Stimulated activated CD4-positive, alpha-beta T cell treated with anti-CD3 and anti-CD28 coated beads, TNF-alpha, amount 100 ng/mL, for 24 hours (primary cell): ENCODE results near the gene CDHR2.
"Not testable (repeated sequence)": the region's sequence is repeated elsewhere in the genome, so short reads cannot be mapped to it uniquely, and the experiment has no call there.

Source experiments
- DNase-seq, 3 experiments: peaks; one replicate each; pipeline ENCODE4 v3.0.0-alpha.2; 2020; ENCODE audit warnings: low read depth in 3 of 3

The CDHR2 gene

GRCh38 chr5:176541338-176542134 is 7.6 kb upstream of the CDHR2 start:
- DNase-seq: peak in 1 of 3 experiments; percentile 73

DNA sequence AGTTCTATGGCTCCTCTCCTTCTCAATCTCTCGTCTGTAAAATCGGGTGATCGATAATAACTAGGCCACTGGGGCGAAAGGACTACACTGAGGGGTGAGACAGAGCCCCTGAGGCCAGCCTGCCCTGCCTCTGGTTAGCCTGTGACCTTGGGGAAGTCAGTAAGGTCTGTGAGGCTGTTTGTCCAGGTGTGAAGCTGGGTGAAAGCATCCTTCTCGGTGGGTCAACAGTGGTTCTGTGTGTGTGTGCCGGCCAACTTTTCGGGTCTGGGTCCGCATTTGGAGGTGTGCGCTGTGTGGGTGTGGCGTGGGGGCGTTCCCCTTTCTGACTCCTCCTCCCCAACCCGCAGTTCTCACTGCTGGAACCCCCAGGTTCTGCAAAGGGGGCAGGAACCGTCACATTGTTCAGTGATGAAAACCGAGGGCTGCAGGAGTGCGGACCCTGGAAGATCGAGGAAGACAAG is 7.0 kb upstream of the CDHR2 start:
- DNase-seq: peak in 1 of 3 experiments; percentile 72

- peak in 1 of 3 experiments; percentile 32 for DNase-seq
Observed at GRCh38 chr5:176542596-176543427, 6.3 kb upstream of the CDHR2 start.

DNA sequence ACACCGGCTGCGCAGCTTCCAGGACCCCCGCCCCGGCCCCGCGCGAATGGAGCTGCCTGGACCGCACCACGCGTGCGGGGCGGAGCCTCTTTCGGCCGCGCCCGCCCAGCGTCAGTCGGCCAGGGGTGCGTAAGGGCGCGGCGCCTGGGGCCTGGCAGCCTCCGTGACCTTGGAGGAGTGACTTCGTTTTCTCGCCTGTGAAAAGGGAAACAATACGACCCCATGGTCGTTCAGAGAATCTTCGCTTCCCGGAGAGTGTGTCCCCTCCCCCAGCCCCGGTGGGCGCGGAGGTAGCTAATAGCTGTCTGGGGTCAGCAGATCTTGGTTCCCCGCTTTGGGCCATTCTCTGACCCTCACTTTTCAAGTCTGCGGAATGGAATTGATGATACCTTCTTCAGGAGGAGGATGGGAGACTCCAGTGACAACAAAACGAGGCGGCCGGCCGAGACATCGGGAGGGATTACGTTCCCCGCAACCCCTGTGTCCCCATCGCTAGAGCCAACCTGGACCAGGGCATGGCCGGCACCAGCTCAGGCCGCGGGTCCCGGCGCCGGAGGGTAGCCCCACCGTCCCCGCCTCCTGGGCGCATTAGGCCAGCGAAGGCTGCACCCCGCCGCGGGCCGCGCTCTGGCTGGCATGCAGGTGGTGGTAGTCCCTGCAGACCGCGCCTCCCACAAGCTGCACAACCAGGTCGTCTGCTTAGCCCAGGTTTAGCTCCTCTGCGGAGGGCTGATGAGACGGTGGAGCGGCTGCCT is 5.5 kb upstream of the CDHR2 start:
- peak; percentile 41 to 78 (median 62) for DNase-seq

DNA sequence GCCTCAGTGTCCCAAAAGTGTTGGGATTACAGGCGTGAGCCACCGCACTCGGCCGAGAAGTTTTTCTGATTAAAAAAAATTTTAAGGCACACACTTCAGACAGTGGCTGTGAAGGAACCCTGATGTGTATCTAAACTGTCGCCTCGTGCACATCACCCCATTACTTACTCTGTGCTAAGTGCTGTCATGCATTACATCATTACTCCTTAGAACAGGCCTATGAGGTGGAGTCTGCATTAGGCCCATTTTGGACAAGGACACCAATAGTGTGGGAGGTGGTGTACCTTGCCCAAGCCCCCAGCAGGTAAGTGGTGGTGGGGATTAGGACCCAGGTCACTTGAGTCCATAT is 3.8 kb upstream of the CDHR2 start:
- no peak for DNase-seq

- DNase-seq: no peak
Observed at GRCh38 chr5:176545737-176546509, 3.2 kb upstream of the CDHR2 start.

GRCh38 chr5:176547802-176548201 is 1.3 kb upstream of the CDHR2 start:
- no peak for DNase-seq

GRCh38 chr5:176549871-176550270 is 729 bp downstream of the CDHR2 start:
- no peak for DNase-seq

- DNase-seq: no peak
Observed at GRCh38 chr5:176550275-176550831, 1.2 kb downstream of the CDHR2 start.

DNA sequence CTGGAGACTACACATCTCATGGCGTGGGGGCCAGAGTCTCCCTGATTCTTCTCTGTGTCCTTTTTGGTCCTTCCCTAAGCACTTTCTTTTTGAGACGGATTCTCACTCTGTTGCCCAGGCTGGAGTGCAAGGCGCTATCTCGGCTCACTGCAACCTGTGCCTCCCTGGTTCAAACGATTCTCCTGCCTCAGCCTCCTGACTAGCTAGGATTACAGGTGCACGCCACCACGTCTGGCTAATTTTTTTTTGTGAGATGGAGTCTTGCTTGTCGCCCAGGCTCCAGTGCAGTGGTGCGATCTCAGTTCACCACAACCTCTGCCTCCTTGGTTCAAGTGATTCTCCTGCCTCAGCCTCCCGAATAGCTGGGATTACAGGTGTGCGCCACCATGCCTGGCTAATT is 1.8 kb downstream of the CDHR2 start:
- DNase-seq: not testable (repeated sequence)

DNA sequence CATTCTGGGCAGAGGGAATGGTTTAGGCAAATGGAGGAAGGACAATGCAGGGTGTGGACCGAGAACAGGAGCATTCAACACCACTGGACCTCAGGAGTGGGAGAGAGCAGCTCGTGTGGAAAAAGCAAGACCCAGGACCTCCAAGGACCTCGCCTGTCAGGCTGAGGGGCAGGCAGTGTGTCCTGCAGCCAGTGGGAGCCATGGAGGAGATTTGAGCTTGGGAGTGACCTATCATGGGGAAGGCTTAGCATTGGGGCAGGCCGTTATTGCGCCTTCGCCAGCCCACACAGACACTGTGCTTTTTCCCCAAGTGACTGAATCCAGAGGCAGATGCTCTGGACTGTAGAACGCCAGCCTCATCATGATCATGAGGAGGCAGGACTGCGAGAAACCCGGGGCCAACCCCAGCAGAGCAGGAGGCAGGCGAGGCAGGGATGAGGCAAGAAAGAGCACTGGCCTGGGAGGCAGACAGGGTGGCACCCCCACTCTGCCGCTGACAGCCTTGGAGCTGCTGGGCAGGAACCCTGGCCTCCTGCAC is 3.3 kb downstream of the CDHR2 start:
- DNase-seq: no peak

GRCh38 chr5:176553260-176554085 is 4.3 kb downstream of the CDHR2 start:
- DNase-seq: no peak

DNA sequence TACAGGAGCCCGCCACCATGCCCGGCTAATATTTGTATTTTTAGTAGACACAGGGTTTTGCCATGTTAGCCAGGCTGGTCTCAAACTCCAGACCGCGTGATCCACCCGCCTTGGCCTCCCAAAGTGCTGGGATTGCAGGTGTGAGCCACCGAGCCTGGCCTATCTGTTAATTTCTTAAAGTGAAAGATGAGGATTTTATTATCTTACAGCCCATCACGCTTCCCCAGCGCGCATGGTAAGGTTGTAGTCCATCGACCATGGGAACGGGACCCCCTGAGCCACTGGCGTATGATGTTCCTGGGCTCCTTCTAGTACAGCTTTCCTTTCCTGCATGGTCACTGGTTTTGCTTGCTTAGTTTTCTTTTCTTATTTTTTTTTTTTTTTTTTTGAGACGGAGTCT is 8.7 kb downstream of the CDHR2 start:
- no peak for DNase-seq

GRCh38 chr5:176559683-176560082 is 10.5 kb downstream of the CDHR2 start:
- no peak for DNase-seq

DNA sequence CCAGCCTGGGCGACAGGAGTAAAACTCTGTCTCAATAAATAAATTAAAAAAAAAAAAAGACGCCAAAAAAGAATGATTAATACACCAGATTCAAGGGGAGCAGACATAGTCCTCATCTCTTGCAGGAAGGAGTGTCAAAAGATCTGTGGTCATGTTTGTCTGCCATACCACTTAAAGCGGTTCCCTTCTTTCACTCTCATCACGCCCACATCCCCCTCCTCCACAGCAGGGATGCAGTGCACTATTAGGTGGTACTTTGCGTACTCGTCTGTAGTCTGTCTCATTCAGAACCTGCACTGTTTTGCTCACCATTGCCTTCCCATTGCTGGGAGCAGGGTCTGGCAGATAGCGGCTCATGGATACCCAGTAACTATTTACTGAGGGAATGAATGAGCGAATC is 11.2 kb downstream of the CDHR2 start:
- peak in 1 of 3 experiments; percentile 34 for DNase-seq

DNA sequence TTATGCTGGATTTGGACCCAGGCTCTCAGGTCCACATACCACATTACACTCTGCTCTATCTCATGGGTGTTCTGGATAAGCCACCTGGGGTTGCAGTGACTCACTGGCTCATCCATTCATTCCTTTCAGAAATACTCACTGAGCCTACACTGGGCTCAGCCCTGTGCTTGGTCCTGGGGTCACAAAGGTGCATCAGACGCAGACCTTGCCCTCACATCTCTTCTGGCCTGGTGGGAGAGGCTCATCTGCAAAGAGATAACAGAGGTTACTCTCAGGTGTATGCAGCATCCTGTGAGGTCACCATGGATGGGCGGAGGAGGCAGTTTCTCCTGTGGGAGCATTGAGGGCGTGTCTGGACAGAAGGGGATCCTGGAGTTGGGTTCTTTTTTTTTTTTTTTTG is 12.1 kb downstream of the CDHR2 start:
- no peak for DNase-seq

GRCh38 chr5:176562189-176562588 is 13.0 kb downstream of the CDHR2 start:
- DNase-seq: no peak

GRCh38 chr5:176564002-176564401 is 14.9 kb downstream of the CDHR2 start:
- no peak for DNase-seq

DNA sequence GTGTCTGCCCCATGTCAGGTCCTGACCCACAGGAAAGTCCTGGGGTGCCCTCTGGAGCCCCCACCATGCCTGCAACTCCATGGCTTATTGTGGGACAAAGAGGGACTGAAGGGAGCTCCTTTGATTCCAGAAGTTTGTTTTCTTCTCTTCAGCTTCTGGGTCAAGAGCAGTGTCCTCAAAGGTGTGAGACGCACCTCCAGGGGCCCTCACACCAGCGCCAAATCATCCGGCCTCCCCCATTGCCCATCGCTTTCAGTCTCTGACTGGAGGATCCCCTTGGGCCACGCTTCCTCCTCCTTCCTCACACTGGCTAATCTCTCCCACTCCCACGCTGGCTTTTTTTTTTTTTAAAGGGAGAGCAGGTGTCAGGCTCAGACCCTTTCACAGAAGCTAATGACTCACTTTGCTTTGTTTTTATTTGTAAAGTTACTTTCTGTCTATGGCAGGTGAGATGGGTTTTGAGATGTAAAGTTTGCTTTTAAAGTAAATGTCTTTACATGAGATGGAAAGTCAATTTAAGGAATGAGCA is 16.7 kb downstream of the CDHR2 start:
- no peak for DNase-seq

GRCh38 chr5:176568657-176569056 is 19.5 kb downstream of the CDHR2 start:
- no peak for DNase-seq
